GM18517 (cell line): ENCODE data around the gene LPCAT3.
"Not testable (repeated sequence)": the region's sequence is repeated elsewhere in the genome, so short reads cannot be mapped to it uniquely, and the experiment has no call there.

Source experiments
- ATAC-seq: cut with Tn5 transposase; IDR thresholded peaks from one replicate; pipeline ENCODE4 v1.9.1; 2021; ENCODE audit warnings: mild to moderate bottlenecking, moderate library complexity; ENCODE audit not compliant: unreplicated experiment

LPCAT3 gene

DNA sequence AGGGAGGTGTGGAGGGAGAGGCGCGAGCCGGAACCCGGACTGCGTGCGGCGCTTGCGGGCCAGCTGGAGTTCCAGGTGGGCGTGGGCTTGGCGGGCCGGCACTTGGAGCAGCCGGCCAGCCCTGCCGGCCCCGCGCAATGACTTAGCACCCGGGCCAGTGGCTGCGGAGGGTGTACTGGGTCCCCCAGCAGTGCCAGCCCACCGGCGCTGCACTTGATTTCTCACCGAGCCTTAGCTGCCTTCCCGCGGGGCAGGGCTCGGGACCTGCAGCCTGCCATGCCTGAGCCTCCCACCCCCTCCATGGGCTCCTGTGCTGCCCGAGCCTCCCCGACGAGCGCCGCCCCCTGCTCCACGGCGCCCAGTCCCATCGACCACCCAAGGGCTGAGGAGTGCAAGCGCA lies 19.1 kb upstream of the LPCAT3 start:
- ATAC-seq: not testable (repeated sequence)

DNA sequence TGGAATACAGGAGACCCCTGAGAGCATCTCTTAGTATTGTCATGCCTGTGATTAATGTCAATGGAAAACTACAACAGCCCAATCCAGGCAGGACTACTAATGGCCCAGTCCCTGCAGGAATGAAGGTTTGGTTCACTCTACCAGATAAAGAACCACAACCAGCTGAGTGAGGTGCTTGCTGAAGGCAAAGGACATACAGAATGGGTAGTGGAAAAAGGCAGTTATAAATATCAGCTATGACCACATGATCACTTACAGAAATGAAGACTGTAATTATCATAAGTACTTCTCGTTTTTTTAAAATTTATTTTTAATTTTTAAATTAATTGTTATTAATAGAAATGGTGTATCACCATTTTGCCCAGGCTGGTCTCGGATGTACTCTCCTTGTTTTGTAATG lies 17.2 kb upstream of the LPCAT3 start:
- no peak for ATAC-seq

- ATAC-seq: no peak
Measured at GRCh38 chr12:7034464-7034863, 16.2 kb upstream of the LPCAT3 start.

DNA sequence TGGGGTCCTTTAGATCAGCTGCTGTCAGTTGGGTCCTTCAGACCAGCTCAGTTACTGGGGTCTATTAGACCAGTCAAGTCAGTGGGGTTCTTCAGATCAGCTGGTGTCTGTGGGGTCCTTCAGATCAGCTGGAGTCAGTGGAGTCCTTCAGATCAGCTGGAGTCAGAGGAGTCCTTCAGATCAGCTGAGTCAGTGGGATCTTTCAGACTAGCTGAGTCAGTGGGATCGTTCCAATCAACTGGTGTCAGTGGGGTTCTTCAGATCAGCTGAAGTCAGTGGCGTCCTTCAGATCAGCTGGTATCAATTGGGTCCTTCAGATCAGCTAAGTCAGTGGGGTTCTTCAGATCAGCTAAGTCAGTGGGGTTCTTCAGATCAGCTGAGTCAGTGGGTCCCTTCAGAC lies 14.7 kb upstream of the LPCAT3 start:
- ATAC-seq: no peak

DNA sequence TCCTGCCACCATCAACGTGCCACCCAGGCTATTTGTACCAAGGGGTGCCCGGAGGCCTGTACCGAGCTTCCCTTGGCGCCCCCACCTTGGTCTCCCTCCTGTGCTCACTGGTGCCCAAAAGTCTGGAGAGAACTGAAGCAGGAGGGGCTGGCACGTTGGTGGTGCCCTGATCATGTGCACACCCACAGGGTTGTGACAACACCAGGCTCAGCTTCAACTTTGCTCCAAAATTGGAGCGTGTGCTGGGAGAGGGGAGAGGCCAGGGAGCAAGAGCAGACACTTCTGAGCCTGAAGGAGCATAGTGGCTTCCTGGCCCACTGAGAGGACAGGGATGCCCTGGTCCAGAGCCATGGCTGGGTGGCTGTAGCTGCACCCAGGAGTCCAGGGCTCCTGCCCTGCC lies 13.0 kb upstream of the LPCAT3 start:
- no peak for ATAC-seq

- ATAC-seq: no peak
Measured at GRCh38 chr12:7026854-7027253, 8.6 kb upstream of the LPCAT3 start.

GRCh38 chr12:7023114-7023513 lies 4.8 kb upstream of the LPCAT3 start:
- ATAC-seq: no peak

DNA sequence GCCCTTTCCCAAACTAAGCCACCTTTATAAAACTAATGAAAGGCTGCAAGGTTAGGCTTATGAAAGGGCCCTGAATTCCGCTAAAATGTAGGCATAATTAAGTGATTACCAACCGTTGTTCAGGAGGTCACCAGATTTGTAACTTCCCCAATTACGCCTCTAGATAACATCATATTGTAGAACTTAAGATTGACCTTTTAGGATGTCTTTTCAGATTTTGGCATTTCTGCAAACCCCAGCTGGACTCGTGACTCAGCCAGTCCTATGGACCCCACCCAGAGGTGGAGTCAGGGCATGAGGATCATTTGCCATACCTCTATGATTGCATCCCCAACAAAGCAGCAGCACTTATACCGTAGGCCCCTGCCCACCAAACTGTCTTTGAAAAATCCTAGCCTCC lies 3.7 kb upstream of the LPCAT3 start:
- ATAC-seq: no peak

DNA sequence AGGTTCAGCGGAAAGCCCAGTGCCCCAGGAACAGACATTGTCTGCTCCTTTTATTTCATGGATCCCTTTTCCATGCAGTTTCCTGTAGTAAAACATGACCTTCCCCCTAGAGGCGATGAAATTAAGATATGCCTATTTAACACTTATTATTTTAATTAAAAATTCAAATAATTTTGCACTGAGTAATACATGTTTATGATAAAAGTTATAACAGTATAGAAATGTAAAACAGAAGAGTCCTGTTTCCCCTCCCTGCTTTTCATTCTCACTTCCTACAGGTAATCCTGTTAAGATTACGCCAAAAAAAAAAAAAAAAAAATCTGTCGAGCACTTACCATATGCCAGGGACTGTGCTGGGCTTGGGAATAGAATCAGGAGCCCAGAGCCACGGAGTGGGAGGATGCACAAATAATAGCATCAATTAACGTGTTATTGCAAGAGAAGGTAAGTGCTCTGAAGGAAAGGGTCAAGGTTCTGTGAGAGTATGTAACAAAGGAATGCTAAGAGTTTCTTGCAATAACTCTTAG lies 830 bp upstream of the LPCAT3 start:
- no peak for ATAC-seq

GRCh38 chr12:7017870-7018349 lies 366 bp downstream of the LPCAT3 start:
- ATAC-seq: peak; percentile 20

GRCh38 chr12:7016958-7017571 lies 1.2 kb downstream of the LPCAT3 start:
- no peak for ATAC-seq

DNA sequence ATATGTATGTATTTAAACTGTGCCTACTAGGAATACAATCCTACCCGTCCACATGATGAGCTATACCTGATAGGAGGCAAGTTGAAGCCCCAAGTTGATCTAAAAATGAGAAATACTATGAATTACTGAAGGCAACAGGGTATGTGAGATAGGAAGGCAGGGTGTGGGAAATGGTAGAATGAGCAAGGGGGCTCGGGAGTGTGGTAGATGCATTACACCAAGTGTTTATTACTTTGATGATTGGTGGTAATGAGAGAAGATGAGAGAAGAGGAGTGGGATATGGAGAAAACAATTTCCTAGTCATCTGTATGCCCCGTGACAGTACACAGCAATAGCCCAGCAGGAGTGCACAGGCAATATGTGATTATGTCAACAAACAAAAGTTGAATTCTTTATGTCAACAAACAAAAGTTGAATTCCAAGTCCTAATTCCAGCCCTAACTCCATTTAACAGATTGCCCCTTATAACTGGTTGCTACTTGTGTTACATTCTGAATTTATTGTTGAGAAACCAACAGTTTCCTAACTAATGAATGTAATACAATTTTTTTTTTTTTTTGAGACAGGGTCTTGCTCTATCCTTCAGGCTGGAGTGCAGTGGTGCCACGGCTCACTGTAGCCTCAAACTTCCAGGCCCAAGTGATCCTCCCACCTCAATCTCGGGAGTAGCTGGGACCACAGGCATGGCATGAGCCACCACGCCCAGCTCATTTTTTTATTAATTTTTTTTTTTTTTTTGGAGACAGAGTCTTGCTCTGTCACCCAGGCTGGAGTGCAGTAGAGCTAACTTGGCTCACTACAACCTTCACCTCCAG lies 2.5 kb downstream of the LPCAT3 start:
- ATAC-seq: no peak

GRCh38 chr12:7013101-7013500 lies 5.2 kb downstream of the LPCAT3 start:
- ATAC-seq: no peak

GRCh38 chr12:7012024-7012607 lies 6.2 kb downstream of the LPCAT3 start:
- ATAC-seq: no peak

DNA sequence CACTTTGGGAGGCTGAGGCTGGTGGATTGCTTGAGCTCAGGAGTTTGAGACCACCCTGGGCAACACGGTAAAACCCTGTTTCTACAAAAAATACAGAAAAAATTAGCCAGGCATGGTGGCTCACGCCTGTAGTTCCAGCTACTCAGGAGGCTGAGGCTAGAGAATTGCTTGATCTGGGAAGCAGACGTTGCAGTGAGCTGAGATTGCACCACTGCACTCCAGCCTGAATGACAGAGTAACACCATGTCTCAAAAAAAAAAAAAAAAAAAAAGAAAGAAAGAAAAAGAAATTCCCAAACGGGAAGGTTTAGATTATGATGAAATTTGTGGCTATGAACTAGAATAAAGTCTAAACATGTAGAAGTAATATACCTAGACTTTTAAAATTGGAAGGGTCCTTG lies 6.9 kb downstream of the LPCAT3 start:
- ATAC-seq: not testable (repeated sequence)

- ATAC-seq: no peak
Measured at GRCh38 chr12:7009512-7009911, 8.8 kb downstream of the LPCAT3 start.

DNA sequence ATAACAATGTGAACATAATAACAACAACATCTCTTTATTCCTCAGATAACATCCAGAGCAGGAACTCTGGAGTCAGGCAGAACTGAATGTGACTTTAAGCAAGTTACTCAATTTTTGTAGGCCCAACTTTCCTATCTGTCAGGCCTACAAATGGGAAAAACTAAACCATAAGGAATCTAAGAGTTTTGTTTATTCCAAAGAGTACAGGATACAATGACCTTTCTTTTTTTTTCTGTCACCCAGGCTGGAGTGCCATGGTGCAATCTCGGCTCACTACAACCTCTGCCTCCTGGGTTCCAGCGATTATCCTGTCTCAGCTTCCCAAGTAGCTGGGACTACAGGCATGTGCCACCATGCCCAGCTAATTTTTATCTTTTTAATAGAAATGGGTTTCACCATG lies 9.4 kb downstream of the LPCAT3 start:
- ATAC-seq: no peak

GRCh38 chr12:7006639-7007038 lies 11.6 kb downstream of the LPCAT3 start:
- ATAC-seq: no peak

- ATAC-seq: no peak
Measured at GRCh38 chr12:7005311-7005710, 13.0 kb downstream of the LPCAT3 start.

GRCh38 chr12:7004840-7005239 lies 13.4 kb downstream of the LPCAT3 start:
- ATAC-seq: no peak

- no peak for ATAC-seq
Measured at GRCh38 chr12:7004287-7004803, 13.9 kb downstream of the LPCAT3 start.
